ENCODE results near the gene GNAS.

Gene GNAS

GRCh38 chr20:58854638-58855471, 2.3 kb downstream of the GNAS start:
- no peak for DNase-seq

GRCh38 chr20:58855506-58856389, 3.2 kb downstream of the GNAS start:
- no peak for DNase-seq

GRCh38 chr20:58863044-58863790, 10.7 kb downstream of the GNAS start:
- DNase-seq, result no peak

GRCh38 chr20:58864346-58864745, 11.8 kb downstream of the GNAS start:
- DNase-seq, result no peak

- no peak for DNase-seq
Measured at GRCh38 chr20:58865843-58866242, 13.3 kb downstream of the GNAS start.

GRCh38 chr20:58867211-58867610, 14.7 kb downstream of the GNAS start:
- DNase-seq, result no peak

GRCh38 chr20:58868795-58869194, 16.3 kb downstream of the GNAS start:
- DNase-seq, result no peak

- DNase-seq, result no peak
Measured at GRCh38 chr20:58869662-58870227, 17.2 kb downstream of the GNAS start.

GRCh38 chr20:58870293-58871014, 17.9 kb downstream of the GNAS start:
- DNase-seq, result peak; percentile 49

- no peak for DNase-seq
Measured at GRCh38 chr20:58871533-58872102, 19.1 kb downstream of the GNAS start.

- no peak for DNase-seq
Measured at GRCh38 chr20:58874469-58874868, 22.0 kb downstream of the GNAS start.

- no peak for DNase-seq
Measured at GRCh38 chr20:58875111-58875510, 22.6 kb downstream of the GNAS start.

GRCh38 chr20:58875541-58876134, 23.1 kb downstream of the GNAS start:
- no peak for DNase-seq

- no peak for DNase-seq
Measured at GRCh38 chr20:58876437-58876836, 23.9 kb downstream of the GNAS start.

GRCh38 chr20:58877050-58877975, 24.8 kb downstream of the GNAS start:
- no peak for DNase-seq

GRCh38 chr20:58877976-58878360, 25.5 kb downstream of the GNAS start:
- DNase-seq, result no peak

- DNase-seq, result no peak
Measured at GRCh38 chr20:58878399-58878798, 25.9 kb downstream of the GNAS start.

GRCh38 chr20:58880441-58880840, 27.9 kb downstream of the GNAS start:
- no peak for DNase-seq

- DNase-seq, result no peak
Measured at GRCh38 chr20:58880994-58881752, 28.7 kb downstream of the GNAS start.

GRCh38 chr20:58882704-58883089, 30.2 kb downstream of the GNAS start:
- no peak for DNase-seq
